WI38 (cell line): Measurements from ENCODE around the gene UBR2.

Experiments used
- H3K4me3 ChIP-seq: 2 replicates; pipeline ENCODE4 v1.5.1; 2011; ENCODE audit warnings: low read depth, mild to moderate bottlenecking, control low read depth, low read length
- TF ChIP-seq, protein P1 (sequence below): IDR thresholded peaks from 2 replicates; pipeline ENCODE4 v1.5.1; 2012; ENCODE audit warnings: low read depth, mild to moderate bottlenecking, control low read depth, low read length

Gene UBR2

DNA sequence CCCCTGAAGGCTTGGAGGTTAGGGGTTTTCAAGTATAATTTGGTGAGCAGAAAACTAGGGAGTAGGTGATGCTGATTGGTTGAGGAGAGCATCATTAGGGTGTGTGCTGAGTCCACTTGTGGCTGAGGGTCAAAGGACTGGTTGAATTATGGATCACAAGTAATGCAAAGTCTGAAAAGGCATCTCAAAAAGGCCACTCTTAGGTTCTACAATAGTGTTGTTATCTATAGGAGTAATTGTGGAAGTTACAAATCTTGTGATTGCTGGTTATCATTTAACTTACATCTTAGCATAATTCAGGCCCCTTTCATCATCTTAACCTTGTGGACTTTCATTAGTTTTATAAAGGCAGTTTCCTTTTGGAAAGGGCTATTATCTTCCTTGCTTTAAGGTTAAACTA, 60.8 kb downstream of the UBR2 start:
- H3K4me3 ChIP-seq: no peak overlapping the region
- TF ChIP-seq, protein P1, sequence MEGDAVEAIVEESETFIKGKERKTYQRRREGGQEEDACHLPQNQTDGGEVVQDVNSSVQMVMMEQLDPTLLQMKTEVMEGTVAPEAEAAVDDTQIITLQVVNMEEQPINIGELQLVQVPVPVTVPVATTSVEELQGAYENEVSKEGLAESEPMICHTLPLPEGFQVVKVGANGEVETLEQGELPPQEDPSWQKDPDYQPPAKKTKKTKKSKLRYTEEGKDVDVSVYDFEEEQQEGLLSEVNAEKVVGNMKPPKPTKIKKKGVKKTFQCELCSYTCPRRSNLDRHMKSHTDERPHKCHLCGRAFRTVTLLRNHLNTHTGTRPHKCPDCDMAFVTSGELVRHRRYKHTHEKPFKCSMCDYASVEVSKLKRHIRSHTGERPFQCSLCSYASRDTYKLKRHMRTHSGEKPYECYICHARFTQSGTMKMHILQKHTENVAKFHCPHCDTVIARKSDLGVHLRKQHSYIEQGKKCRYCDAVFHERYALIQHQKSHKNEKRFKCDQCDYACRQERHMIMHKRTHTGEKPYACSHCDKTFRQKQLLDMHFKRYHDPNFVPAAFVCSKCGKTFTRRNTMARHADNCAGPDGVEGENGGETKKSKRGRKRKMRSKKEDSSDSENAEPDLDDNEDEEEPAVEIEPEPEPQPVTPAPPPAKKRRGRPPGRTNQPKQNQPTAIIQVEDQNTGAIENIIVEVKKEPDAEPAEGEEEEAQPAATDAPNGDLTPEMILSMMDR: no peak

DNA sequence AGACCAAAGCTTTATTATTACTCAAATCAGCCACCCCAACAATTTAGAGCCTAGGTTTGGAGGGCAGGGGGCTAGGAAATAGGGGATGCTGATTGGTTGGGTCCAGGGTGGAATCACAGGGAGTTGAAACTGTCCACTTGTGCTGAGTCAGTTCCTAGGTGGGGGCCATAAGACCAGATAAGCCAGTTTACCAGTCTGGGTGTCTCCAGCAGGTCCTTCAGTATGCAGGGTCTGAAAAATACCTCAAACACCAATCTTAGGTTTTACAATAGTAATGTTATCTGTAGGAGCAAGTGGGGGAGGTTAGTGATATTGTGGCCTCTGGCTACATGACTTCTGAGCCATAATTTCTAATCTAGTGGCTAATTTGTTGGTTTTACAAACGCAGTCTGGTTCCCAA, 63.2 kb downstream of the UBR2 start:
- TF ChIP-seq, protein P1: no peak
- no peak overlapping the region for H3K4me3 ChIP-seq

DNA sequence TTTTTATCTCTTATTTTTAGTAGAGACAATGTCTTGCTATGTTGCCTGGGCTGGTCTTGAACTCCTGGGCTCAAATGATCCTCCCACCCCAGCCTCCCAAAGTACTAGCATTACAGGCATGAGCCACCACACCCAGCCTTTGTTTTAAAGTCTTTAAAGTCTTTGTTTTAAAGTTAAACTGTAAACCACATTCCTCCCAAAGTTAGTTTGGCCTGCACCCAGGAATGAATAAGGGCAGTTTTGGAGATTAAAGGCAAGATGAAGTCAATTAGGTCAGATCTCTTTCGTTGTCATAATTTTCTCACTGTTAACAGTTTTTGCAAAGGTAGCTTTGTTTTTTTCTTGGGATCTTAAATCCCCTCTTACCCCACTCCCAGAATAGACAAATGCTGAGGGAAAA, 63.8 kb downstream of the UBR2 start:
- TF ChIP-seq, protein P1: no peak
- H3K4me3 ChIP-seq: no peak overlapping the region

DNA sequence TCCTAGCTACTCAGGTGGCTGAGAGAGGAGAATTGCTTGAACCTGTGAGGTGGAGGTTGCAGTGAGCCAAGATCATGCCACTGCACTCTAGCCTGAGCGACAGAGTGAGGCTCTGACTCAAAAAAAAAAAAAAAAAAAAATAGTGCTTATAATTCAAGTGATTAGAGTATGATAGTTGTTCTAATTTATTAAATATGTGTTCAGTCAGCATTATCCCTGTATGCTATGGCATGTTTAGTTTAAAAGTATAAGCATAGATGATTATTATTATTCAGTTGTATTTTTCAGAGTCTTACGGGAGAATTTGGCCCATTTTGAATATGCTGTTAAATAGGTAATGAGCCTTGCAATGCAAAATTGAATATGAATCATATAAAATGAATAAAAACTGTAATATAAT, 64.8 kb downstream of the UBR2 start:
- TF ChIP-seq, protein P1: no peak
- H3K4me3 ChIP-seq: no peak overlapping the region

DNA sequence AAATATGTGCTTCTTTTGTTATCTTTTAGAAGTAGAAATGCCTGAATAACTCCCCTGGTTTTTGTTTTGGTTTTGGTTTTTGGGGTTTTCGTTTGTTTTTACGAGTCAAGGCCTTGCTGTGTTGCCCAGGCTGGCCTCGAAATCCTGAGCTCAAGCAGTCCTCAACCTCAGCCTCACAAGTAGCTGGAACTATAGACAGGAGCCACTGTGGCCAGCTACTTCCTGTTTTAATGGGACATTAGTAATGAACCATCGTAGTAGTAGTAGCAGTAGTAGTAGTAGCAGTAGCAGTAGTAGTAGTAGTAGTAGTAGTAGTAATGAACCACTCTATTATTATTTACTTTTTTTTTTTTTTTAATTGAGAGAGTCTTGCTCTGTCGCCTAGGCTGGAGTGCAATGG, 66.0 kb downstream of the UBR2 start:
- TF ChIP-seq, protein P1: no peak
- H3K4me3 ChIP-seq: no peak overlapping the region

DNA sequence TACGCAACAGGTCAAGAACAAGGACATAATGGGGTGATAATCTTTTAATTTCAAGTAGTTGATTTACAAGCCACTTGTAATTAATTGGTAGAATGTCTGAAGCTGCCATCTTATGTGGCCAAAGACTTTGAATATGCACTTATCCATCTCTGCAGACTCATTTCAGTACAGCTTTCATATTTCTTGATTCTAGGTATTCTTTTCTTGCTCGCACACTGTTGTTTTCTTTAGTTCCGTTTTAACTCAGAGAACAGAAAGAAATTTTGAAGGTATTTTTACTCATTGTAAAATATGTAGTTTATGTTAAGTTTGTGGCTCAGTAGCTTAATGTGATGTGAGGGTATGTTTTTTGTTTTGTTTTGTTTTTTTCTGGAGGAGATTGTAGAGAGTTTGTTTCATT, 73.9 kb downstream of the UBR2 start:
- H3K4me3 ChIP-seq: no peak overlapping the region
- TF ChIP-seq, protein P1: no peak

DNA sequence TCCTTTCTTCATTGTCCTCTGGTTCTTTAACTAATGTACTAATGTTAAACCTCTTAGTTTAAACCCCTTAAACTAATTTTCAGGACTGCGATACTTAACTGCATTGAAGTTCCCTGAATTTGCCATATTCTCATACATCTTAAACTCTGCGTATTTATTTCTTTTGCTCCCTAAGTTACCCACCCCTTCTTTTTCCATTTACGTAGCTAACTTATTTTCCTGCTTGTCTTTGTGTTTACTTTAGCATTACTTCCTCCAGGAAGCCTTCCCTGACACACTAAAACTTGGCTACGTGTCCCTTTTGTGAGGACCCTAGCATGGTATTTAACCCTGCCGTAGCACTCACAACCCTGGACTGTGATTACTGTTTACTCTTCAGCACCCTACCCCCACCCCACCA, 79.0 kb downstream of the UBR2 start:
- no peak overlapping the region for H3K4me3 ChIP-seq
- TF ChIP-seq, protein P1: no peak
